Choroid plexus epithelial cell (primary cell): ENCODE data around the gene UNC5CL.
A peak's percentile ranks its signal among the peaks of the same experiment; 100 is the strongest.

Source experiments
- DNase-seq: peaks from one replicate; pipeline ENCODE4 v3.0.0-alpha.2; 2010; ENCODE audit warnings: low read depth
- H3K4me3 ChIP-seq: 2 replicates; pipeline ENCODE4 v1.5.1; 2011; ENCODE audit warnings: low read depth, mild to moderate bottlenecking, control low read depth, low read length, moderate library complexity
- CTCF ChIP-seq: conservative IDR thresholded peaks from 2 replicates; pipeline ENCODE4 v1.5.1; 2011; ENCODE audit warnings: low read depth, mild to moderate bottlenecking, control low read depth, inconsistent platforms, low read length, moderate library complexity

Gene UNC5CL

GRCh38 chr6:41040940-41041536, 2.0 kb upstream of the UNC5CL start:
- no peak for DNase-seq
- no peak overlapping the region for H3K4me3 ChIP-seq
- no peak for TF ChIP-seq CTCF

GRCh38 chr6:41040101-41040939, 1.3 kb upstream of the UNC5CL start:
- peak; percentile 11 for DNase-seq
- no peak for TF ChIP-seq CTCF
- H3K4me3 ChIP-seq = no peak overlapping the region

GRCh38 chr6:41038205-41038604, 816 bp downstream of the UNC5CL start:
- DNase-seq = no peak
- no peak overlapping the region for H3K4me3 ChIP-seq
- no peak for TF ChIP-seq CTCF

- no peak for DNase-seq
- TF ChIP-seq CTCF = no peak
- no peak overlapping the region for H3K4me3 ChIP-seq
Measured at GRCh38 chr6:41037107-41037900, 1.7 kb downstream of the UNC5CL start.

GRCh38 chr6:41036601-41037000, 2.4 kb downstream of the UNC5CL start:
- DNase-seq = no peak
- H3K4me3 ChIP-seq = no peak overlapping the region
- no peak for TF ChIP-seq CTCF

GRCh38 chr6:41036186-41036585, 2.8 kb downstream of the UNC5CL start:
- H3K4me3 ChIP-seq = no peak overlapping the region
- TF ChIP-seq CTCF = no peak
- DNase-seq = no peak
